ENCODE data around the gene SNCA.

The SNCA gene

GRCh38 chr4:89703829-89704590 is 133.0 kb downstream of the SNCA start:
- DNase-seq = no peak

- no peak for DNase-seq
Measured at GRCh38 chr4:89700766-89701423, 136.1 kb downstream of the SNCA start.

GRCh38 chr4:89685690-89686089 is 151.3 kb downstream of the SNCA start:
- no peak for DNase-seq

- no peak for DNase-seq
Measured at GRCh38 chr4:89685277-89685676, 151.7 kb downstream of the SNCA start.

GRCh38 chr4:89684536-89684935 is 152.4 kb downstream of the SNCA start:
- DNase-seq = no peak

DNA sequence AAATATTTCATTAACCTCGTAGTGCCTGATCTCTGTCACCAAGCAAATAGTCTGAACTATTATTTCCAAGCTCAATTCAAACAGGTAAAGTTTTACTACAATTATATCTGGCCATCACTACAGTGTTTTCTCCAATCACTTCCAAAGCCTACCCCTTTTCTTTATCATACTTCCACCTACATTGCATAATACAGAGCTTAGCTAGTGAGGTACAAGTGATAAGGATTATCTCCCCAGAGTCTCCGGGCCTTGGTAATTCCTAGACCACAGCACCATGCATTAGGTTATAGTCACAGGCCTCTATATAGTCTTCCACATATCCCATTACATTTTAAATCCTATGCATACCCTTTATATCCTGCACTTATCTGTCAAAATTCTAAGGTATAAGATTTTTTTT is 154.2 kb downstream of the SNCA start:
- no peak for DNase-seq

GRCh38 chr4:89681671-89682070 is 155.3 kb downstream of the SNCA start:
- no peak for DNase-seq

DNA sequence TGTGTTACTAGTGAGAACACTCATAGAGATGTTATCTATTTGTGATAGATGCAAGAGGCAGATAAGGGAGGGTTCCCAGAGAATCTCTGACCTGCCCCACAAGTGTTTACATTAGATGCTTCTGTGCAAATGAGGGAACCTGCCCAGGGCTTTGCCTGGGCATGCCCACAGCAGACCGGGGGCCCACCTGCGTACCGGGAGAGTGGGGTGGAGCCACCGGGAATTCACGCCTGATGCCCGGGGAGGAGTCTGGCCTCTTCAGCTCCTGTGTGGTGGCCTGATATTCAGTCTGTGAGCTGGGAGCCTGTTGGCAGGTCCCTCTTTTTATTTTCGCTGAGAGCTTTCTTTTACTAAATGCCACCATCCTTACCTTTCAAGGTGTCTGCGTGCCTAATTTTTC is 155.7 kb downstream of the SNCA start:
- DNase-seq = no peak

DNA sequence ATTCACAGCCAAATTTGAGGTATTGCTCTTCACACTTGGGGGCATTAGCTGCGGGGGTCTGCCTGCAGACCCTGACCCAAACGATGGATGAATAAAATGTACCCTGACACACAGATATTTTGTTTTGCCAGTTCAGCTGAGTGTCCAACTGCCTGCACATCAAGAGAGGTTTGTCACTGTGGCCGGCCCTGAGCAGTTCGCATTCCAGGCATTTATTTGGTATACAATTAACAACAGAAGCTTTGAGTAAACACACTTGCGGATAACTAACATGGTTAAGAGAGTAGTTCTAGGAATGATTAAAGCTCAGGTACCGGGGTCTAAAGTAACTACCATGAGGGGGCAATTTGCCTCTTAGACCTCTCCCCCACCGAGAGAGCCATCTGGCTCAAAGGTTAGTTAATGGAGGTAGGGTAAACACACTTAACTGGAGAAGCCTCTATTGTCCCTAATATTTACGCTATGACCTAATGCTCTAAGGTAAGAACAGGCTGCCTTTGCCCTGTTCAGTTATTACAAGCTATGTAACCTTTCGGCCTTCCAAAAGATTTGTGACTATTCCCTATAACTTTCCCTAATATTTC is 162.0 kb downstream of the SNCA start:
- DNase-seq = no peak

Measured in activated naive CD4-positive, alpha-beta T cell treated with anti-CD3 and anti-CD28 coated beads, Interleukin-2, amount 50 U/mL, for 16 hours (primary cell).